ENCODE data around the gene SH3TC1. TPM values are rescaled to one million over a fixed set of nuclear protein-coding genes. Genes with fewer than 3 reads are reported as not detected.

SH3TC1 gene
- total and polyA plus RNA-seq, 10 donors, result 23.3 to 157 (median 62.0) TPM

DNA sequence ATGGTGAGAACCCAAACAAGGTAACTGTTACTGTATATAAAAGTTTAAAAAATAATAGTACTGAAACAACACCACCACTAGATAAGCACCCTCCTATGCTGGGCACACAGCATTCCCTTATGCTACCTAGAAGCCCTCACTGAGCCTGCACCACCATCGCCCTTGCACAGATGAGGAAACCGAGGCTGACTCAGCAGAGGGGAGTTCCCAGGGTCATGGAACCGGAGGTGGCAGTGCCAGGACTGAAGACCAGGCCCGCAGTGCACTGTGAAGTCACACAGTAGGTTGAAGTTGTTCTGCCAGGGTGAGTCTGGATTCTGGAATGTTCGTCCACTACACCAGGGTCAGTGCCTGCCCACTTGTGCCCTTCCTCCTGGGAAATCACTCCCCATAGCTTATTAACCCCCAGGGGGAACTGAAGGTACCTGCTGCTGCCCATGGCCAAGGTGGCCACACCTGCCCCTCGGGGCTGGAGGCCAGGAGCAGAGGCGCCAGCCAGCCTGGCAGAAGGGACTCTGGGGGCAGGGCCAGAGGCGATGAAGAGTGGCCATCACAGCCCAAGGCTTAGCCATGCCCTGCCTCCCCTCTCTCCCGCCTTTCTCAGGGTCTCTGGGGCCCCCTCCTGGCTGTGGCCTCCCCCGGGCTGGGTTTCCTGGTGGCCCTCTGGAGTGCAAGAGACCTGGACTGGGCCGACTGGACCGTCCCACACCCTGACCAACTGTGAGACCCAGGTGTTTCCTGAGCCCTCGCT, 25.4 kb upstream of the SH3TC1 start:
- intact Hi-C loops (cut with DNase I; ENCODE audit: low total_unique reads), result no loop called here
- H3K4me3 ChIP-seq, result no peak overlapping the region
- peaks cover 0 to 58% (median 41%) of the 10 kb centered on the region in 6 donors for H3K4me1 ChIP-seq
- peak overlapping the region in 2 of 8 donors; percentile 48 to 49 for H3K27ac ChIP-seq
- peak; percentile 78 for DNase-seq
- H3K27me3 ChIP-seq (replicated peaks in 1 of 7), result no peaks in the 10 kb centered on the region
- no peaks in the 10 kb centered on the region for H3K36me3 ChIP-seq
- peaks cover 0 to 8% (median 4%) of the 10 kb centered on the region in 8 donors for H3K9me3 ChIP-seq
- 51 to 72% (median 62%) methylated on average over 8 to 13 of the region's 13 CpGs for WGBS, 5 donors
- TF ChIP-seq, protein P1, sequence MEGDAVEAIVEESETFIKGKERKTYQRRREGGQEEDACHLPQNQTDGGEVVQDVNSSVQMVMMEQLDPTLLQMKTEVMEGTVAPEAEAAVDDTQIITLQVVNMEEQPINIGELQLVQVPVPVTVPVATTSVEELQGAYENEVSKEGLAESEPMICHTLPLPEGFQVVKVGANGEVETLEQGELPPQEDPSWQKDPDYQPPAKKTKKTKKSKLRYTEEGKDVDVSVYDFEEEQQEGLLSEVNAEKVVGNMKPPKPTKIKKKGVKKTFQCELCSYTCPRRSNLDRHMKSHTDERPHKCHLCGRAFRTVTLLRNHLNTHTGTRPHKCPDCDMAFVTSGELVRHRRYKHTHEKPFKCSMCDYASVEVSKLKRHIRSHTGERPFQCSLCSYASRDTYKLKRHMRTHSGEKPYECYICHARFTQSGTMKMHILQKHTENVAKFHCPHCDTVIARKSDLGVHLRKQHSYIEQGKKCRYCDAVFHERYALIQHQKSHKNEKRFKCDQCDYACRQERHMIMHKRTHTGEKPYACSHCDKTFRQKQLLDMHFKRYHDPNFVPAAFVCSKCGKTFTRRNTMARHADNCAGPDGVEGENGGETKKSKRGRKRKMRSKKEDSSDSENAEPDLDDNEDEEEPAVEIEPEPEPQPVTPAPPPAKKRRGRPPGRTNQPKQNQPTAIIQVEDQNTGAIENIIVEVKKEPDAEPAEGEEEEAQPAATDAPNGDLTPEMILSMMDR (IDR thresholded peaks at IDR 0.05 in 8 of 11, conservative IDR thresholded peaks at IDR 0.05 in 3 of 11), result peak in 1 of 11 experiments; percentile 8
- TF ChIP-seq POLR2AphosphoS5 (IDR thresholded peaks at IDR 0.05), result no peak

DNA sequence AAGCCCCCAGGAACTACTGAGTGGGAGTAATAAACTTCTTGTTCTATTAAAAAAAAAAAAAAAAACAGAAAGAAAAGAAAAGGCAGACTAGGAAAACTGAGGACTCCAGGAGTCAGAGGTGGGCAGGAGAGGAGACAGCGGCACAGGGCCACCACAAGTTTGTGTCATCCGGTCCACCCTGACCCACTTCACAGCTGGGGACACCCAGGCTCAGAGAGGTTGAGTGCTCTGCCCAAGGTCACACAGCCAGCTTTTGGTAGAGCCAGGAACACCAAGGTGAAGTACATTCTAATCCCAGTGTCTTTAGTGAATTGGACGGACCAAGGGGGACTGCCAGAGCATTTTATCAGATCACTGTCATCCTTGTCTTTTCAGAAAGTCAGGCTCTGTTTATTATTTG, 24.1 kb upstream of the SH3TC1 start:
- H3K4me1 ChIP-seq, result peaks cover 0 to 58% (median 41%) of the 10 kb centered on the region in 6 donors
- intact Hi-C loops (cut with DNase I; ENCODE audit: low total_unique reads), result no loop called here
- H3K27ac ChIP-seq, result no peak overlapping the region
- no peaks in the 10 kb centered on the region for H3K36me3 ChIP-seq
- H3K9me3 ChIP-seq, result no peaks in the 10 kb centered on the region
- DNase-seq, result no peak
- no peak for TF ChIP-seq POLR2AphosphoS5 (IDR thresholded peaks at IDR 0.05)
- TF ChIP-seq, protein P1 (IDR thresholded peaks at IDR 0.05 in 8 of 11, conservative IDR thresholded peaks at IDR 0.05 in 3 of 11), result no peak
- no peak for TF ChIP-seq POLR2A (IDR thresholded peaks at IDR 0.05)
- H3K4me3 ChIP-seq, result no peak overlapping the region
- H3K27me3 ChIP-seq (replicated peaks in 1 of 7), result no peaks in the 10 kb centered on the region
- WGBS, 5 donors, result 83 to 97% (median 86%) methylated on average over 3 of the region's 3 CpGs

DNA sequence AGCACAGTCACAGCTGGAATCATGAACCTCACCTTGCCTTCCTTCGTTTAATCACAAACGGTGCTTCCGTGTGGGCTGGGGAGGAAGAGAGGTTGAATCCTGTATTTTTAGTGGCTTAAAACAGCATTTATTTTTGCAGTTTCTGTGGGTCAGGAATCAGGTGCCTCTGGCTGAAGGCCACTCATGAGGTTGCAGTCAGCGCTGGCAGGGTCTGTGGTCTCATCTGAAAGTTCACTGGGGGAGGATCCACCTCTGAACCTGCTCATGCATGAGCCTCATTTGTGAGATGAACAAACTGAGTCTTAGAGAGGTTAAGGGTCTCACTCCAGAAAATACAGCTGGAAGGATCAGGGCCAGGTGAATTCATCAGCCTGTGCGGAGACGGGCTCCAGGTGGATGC, 23.4 kb upstream of the SH3TC1 start:
- Histone ChIP-seq H3K27ac (no peak overlapping the region), H3K4me3 (no peak overlapping the region), H3K27me3 (replicated peaks in 1 of 7) (no peaks in the 10 kb centered on the region), H3K4me1 (peaks cover 0 to 58% (median 41%) of the 10 kb centered on the region in 6 donors), H3K36me3 (no peaks in the 10 kb centered on the region), H3K9me3 (no peaks in the 10 kb centered on the region)
- intact Hi-C loops (cut with DNase I; ENCODE audit: low total_unique reads), result no loop called here
- no peak for DNase-seq
- 81 to 88% (median 85%) methylated on average over 5 to 6 of the region's 6 CpGs for WGBS, 5 donors
- TF ChIP-seq POLR2A (IDR thresholded peaks at IDR 0.05) (no peak), POLR2AphosphoS5 (IDR thresholded peaks at IDR 0.05) (no peak)
- TF ChIP-seq, protein P1 (IDR thresholded peaks at IDR 0.05 in 8 of 11, conservative IDR thresholded peaks at IDR 0.05 in 3 of 11), result no peak

- Histone ChIP-seq H3K4me1 (peaks cover 0 to 58% (median 35%) of the 10 kb centered on the region in 6 donors), H3K4me3 (no peak overlapping the region), H3K36me3 (no peaks in the 10 kb centered on the region), H3K9me3 (no peaks in the 10 kb centered on the region), H3K27me3 (replicated peaks in 1 of 7) (no peaks in the 10 kb centered on the region), H3K27ac (no peak overlapping the region)
- peak; percentile 84 for DNase-seq
- intact Hi-C loops (cut with DNase I; ENCODE audit: low total_unique reads), result no loop called here
- WGBS, 5 donors, result 41 to 61% (median 42%) methylated on average over 8 to 17 of the region's 17 CpGs
- TF ChIP-seq POLR2AphosphoS5 (IDR thresholded peaks at IDR 0.05) (peak in 1 of 3 donors; percentile 66), POLR2A (IDR thresholded peaks at IDR 0.05) (no peak)
- TF ChIP-seq, protein P1 (IDR thresholded peaks at IDR 0.05 in 8 of 11, conservative IDR thresholded peaks at IDR 0.05 in 3 of 11), result peak; percentile 58 to 85 (median 76)
Measured at GRCh38 chr4:8176547-8177399, 22.3 kb upstream of the SH3TC1 start.
